Upper lobe of left lung (tissue), 6 donors: ENCODE data around the gene ZSCAN26. TPM values are rescaled to one million over a fixed set of nuclear protein-coding genes. Genes with fewer than 3 reads are reported as not detected.

Experiments
- ATAC-seq, 2 donors: fragments of 200-7000 bp; cut with Tn5 transposase; one replicate each; pipeline ENCODE4 v1.9.1; 2022; ENCODE audit warnings: mild to moderate bottlenecking in 2 of 2, moderate library complexity in 2 of 2; ENCODE audit not compliant: low FRiP score in 2 of 2
- DNase-seq, 2 donors: peaks; one replicate each; pipeline ENCODE4 v3.0.0-alpha.2; 2019 to 2020
- H3K27ac ChIP-seq, 4 donors: fragments of 200-600 bp; sonication (generic); one replicate each; pipeline ENCODE4 v1.5.1; 2016 to 2019
- H3K27me3 ChIP-seq, 4 donors: fragments of 200-600 bp; sonication (generic); one replicate each; pipeline ENCODE4 v1.5.1; 2017 to 2019
- H3K36me3 ChIP-seq, 4 donors: fragments of 200-600 bp; sonication (generic); one replicate each; pipeline ENCODE4 v1.5.1; 2016 to 2019
- H3K4me1 ChIP-seq, 4 donors: fragments of 200-600 bp; sonication (generic); one replicate each; pipeline ENCODE4 v1.5.1; 2018 to 2019
- H3K4me3 ChIP-seq, 4 donors: fragments of 200-600 bp; sonication (generic); one replicate each; pipeline ENCODE4 v1.5.1; 2017 to 2019; ENCODE audit warnings: mild to moderate bottlenecking in 2 of 4, moderate library complexity in 1 of 4
- H3K9me3 ChIP-seq, 4 donors: fragments of 200-600 bp; sonication (generic); one replicate each; pipeline ENCODE4 v1.5.1; 2018 to 2019
- CTCF ChIP-seq, 6 experiments: fragments of 450-650 bp in 4 of 6; fragments of 200-600 bp in 2 of 6; sonication (generic) in 2 of 6; IDR thresholded peaks; one replicate each; pipeline ENCODE4 v1.5.1; 2016 to 2019; ENCODE audit warnings: antibody characterized with exemption in 6 of 6
- EP300 ChIP-seq, 4 donors: sonication (generic); formaldehyde crosslinking; IDR thresholded peaks; one replicate each; pipeline ENCODE4 v1.5.1; 2017; ENCODE audit warnings: antibody characterized with exemption in 4 of 4, control low read depth in 2 of 4
- POLR2A ChIP-seq, 4 donors: fragments of 450-650 bp; IDR thresholded peaks; one replicate each; pipeline ENCODE4 v1.5.1; 2016 to 2017; ENCODE audit warnings: antibody characterized with exemption in 4 of 4, mild to moderate bottlenecking in 2 of 4
- POLR2AphosphoS5 ChIP-seq, 2 donors: sonication (generic); formaldehyde crosslinking; IDR thresholded peaks; one replicate each; pipeline ENCODE4 v1.5.1; 2017; ENCODE audit warnings: antibody characterized with exemption in 2 of 2
- WGBS, 2 donors: methylation state at CpG; one replicate each; pipeline ENCODE4 v1.1.5; 2017 to 2018; 5-methylcytosine and 5-hydroxymethylcytosine counted together
- total RNA-seq, 6 donors: library from RNA; depleted of rRNA in 4 of 6; stranded (reverse); fragments of >200 nt in 4 of 6; gene quantifications; one replicate each; pipeline versions ENCODE4 v1.1.0 to v1.2.1, GENCODE V29; 2016 to 2021
- donor health status: DM: no; HTN: no; CAD: no; lungs with moderate emphysema.
- donor health status: DM: no; HTN: yes; CAD: no; lungs with severe emphysema.

Gene ZSCAN26
- total RNA-seq, 6 donors from 2014 or later = 9.1 to 24.1 (median 11.4) TPM

GRCh38 chr6:28252009-28252975 lies 14.7 kb upstream of the ZSCAN26 start, which contains the start of gene ZKSCAN4:
Gene ZKSCAN4 (minus strand): TSS chr6:28252269. CDS start chr6:28251980, 289 bp downstream.
- 7 to 10% methylated on average over 9 to 14 of the region's 14 CpGs for WGBS, 2 donors
- DNase-seq (peak in 1 of 2 donors; percentile 71), ATAC-seq (peak; percentile 94 to 98)
- Histone ChIP-seq H3K27ac (peak within 1 kb of the TSS; percentile 37 to 79 (median 74)), H3K4me3 (peak within 1 kb of the TSS; percentile 59 to 95 (median 78)), H3K4me1 (peaks cover 13 to 31% (median 21%) of the 10 kb centered on the region in 4 donors), H3K36me3 (peaks cover 0 to 13% (median 9%) of the 10 kb centered on the region in 4 donors), H3K9me3 (no peaks in the 10 kb centered on the region), H3K27me3 (no peaks in the 10 kb centered on the region)
- TF ChIP-seq EP300 (IDR thresholded peaks at IDR 0.05) (no peak), POLR2AphosphoS5 (IDR thresholded peaks at IDR 0.05) (peak; percentile 50 to 57), POLR2A (IDR thresholded peaks at IDR 0.05) (peak in 1 of 4 donors; percentile 19), CTCF (IDR thresholded peaks at IDR 0.05) (no peak)

GRCh38 chr6:28254121-28254519 lies 12.8 kb upstream of the ZSCAN26 start:
- 86 to 96% methylated on average over 1 of the region's 1 CpG for WGBS, 2 donors
- Histone ChIP-seq H3K36me3 (no peaks in the 10 kb centered on the region), H3K9me3 (no peaks in the 10 kb centered on the region), H3K4me1 (peaks cover 13 to 33% (median 24%) of the 10 kb centered on the region in 4 donors), H3K27me3 (no peaks in the 10 kb centered on the region), H3K4me3 (no peak overlapping the region), H3K27ac (peak overlapping the region in 2 of 4 donors; percentile 17 to 75)
- TF ChIP-seq POLR2AphosphoS5 (IDR thresholded peaks at IDR 0.05) (no peak), CTCF (IDR thresholded peaks at IDR 0.05) (no peak), EP300 (IDR thresholded peaks at IDR 0.05) (no peak)
- ATAC-seq = no peak
- no peak for DNase-seq

GRCh38 chr6:28257042-28257441 lies 9.9 kb upstream of the ZSCAN26 start:
- peaks cover 0 to 23% (median 13%) of the 10 kb centered on the region in 4 donors for H3K4me1 ChIP-seq
- H3K27me3 ChIP-seq = no peaks in the 10 kb centered on the region
- no peak overlapping the region for H3K4me3 ChIP-seq
- no peak for TF ChIP-seq EP300 (IDR thresholded peaks at IDR 0.05)
- no peak for TF ChIP-seq CTCF (IDR thresholded peaks at IDR 0.05)
- no peaks in the 10 kb centered on the region for H3K36me3 ChIP-seq
- no peak for ATAC-seq
- 0% methylated on average over 1 of the region's 1 CpG; no CpG with 5 or more reads in 1 of the 2 donors for WGBS, 2 donors
- DNase-seq = no peak
- no peak overlapping the region for H3K27ac ChIP-seq
- H3K9me3 ChIP-seq = peaks cover 0 to 5% (median 2%) of the 10 kb centered on the region in 4 donors

GRCh38 chr6:28258877-28259777 lies 7.8 kb upstream of the ZSCAN26 start, which contains the start of gene NKAPL:
Gene NKAPL (plus strand): TSS chr6:28259297. CDS start chr6:28259372, 75 bp downstream.
- WGBS, 2 donors = 40 to 41% methylated on average over 35 to 50 of the region's 58 CpGs
- peak in 1 of 4 donors; percentile 33 for TF ChIP-seq POLR2A (IDR thresholded peaks at IDR 0.05)
- peak; percentile 38 to 52 for TF ChIP-seq POLR2AphosphoS5 (IDR thresholded peaks at IDR 0.05)
- TF ChIP-seq CTCF (IDR thresholded peaks at IDR 0.05) = no peak
- no peak for TF ChIP-seq EP300 (IDR thresholded peaks at IDR 0.05)
- H3K4me3 ChIP-seq = peak within 1 kb of the TSS; percentile 10 to 50 (median 36)
- peak within 1 kb of the TSS in 1 of 4 donors; percentile 48 for H3K27ac ChIP-seq
- peak; percentile 62 to 93 for ATAC-seq
- peak; percentile 58 to 89 for DNase-seq
- peaks cover 0 to 9% (median 1%) of the 10 kb centered on the region in 4 donors for H3K4me1 ChIP-seq
- peaks cover 0 to 5% (median 2%) of the 10 kb centered on the region in 4 donors for H3K9me3 ChIP-seq
- no peaks in the 10 kb centered on the region for H3K36me3 ChIP-seq
- no peaks in the 10 kb centered on the region for H3K27me3 ChIP-seq
